HG03064 (cell line): ENCODE measurements around the gene ADCY6.
"Not testable (repeated sequence)": the region's sequence is repeated elsewhere in the genome, so short reads cannot be mapped to it uniquely, and the experiment has no call there.

Source experiments
- ATAC-seq: cut with Tn5 transposase; IDR thresholded peaks from one replicate; pipeline ENCODE4 v1.9.1; 2021; ENCODE audit warnings: low read depth; ENCODE audit not compliant: unreplicated experiment

ADCY6 gene

DNA sequence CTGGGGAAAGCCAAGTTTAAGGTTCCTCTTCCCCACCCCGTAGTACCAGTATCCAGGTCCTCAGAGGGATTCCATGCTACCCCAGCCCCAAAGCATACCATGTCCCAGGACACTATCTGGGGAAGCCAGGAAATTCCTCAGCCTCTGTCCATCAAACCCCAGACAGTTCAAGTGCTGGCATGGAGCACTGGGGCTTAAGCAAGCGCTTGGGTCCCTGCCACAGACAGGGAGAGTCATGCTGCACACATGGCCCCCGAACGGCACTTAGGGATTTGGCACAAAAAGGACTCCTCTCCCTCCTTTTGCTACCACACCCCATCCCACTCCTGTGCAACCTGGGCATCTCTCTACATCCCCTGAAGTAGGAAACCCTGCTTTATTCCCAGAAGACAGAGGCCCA is 21.8 kb downstream of the ADCY6 start:
- no peak for ATAC-seq

GRCh38 chr12:48765753-48766162 is 23.1 kb downstream of the ADCY6 start:
- ATAC-seq = no peak

GRCh38 chr12:48764521-48764920 is 24.4 kb downstream of the ADCY6 start:
- ATAC-seq = no peak

DNA sequence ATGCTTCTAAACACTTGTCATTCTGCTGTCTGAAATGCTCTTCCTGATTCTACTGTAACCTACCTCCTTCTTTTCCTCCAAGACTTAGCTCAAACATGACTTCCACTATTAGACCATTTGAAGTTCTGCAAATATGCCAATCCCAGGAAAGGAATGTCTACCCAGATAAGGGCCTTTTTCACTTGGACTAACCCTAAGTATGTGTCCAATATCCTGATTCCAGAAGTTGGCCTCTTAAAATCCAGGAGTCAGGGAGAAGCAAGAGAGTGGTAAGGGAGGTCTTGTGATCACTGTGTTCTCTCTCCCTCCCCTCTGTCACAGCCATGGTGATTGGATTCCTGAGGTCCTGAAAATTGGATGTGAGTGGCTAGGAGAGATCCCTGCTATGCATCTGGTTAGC is 30.2 kb downstream of the ADCY6 start:
- no peak for ATAC-seq

DNA sequence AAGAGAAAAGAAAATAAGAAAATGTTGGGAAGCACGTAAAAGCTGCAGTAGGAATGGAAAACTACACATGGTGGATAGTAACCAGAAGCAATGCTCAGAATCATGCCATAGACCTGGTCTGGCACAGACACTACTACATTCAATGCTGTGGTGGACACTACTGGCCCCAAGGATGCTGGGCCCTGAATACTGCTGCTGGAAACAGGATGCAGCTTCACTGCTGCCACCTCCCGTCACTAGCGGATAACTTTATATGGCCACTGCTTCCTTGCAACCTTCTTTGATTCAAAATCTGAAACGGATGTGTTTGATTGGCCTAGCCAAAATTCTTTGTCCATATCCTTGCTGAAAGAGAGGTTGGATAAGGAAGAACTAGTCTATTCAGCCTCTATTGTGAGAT is 30.7 kb downstream of the ADCY6 start:
- no peak for ATAC-seq

- ATAC-seq = no peak
Observed at GRCh38 chr12:48750769-48751356, 38.0 kb downstream of the ADCY6 start.

DNA sequence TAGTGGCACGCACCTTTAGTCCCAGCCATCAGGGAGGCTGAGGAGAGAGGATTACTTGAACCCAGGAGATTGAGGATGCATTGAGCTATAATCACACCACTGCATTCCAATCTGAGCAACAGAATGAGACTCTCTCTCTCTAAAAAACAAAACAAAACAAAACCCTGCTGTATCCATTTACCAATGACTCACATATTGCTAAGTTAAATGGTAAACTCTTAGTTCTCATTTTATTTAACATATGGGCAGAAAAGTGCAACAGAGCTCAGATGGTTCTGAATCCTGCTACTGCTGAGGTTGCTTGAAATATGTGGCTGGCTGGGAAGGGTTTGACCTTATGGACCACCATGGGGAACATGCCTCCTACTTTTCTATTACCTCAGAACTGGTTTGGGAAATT is 38.7 kb downstream of the ADCY6 start:
- no peak for ATAC-seq

DNA sequence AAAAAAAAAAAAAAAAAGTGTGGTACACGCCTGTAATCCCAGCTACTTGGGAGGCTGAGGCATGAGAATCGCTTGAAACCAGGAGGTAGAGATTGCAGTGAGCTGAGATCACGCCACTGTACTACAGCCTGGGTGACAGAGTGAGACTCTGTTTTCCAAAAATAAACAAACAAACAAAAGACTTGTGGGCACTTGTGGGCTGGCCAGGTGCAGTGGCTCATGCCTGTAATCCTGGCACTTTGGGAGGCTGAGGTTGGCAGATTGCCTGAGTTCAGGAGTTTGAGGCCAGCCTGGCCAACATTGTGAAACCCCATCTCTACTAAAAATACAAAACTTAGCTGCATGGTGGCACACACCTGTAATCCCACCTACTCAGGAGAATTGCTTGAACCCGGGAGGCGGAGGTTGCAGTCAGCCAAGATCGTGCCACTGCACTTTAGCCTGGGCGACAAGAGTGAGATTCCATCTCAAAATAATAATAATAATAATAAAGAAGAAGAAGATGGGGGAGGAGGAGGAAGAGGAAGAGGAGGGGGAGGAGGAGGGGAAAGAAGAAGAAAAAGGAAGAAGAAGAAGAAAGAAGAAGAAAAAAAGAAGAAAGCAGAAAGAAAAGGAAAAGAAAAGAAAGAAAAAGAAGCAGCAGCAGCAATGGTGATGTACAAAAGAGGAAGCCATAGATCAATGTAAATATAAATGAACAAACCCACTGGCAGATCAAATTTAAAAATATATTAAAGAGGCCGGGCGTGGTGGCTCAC is 44.5 kb downstream of the ADCY6 start:
- no peak for ATAC-seq

DNA sequence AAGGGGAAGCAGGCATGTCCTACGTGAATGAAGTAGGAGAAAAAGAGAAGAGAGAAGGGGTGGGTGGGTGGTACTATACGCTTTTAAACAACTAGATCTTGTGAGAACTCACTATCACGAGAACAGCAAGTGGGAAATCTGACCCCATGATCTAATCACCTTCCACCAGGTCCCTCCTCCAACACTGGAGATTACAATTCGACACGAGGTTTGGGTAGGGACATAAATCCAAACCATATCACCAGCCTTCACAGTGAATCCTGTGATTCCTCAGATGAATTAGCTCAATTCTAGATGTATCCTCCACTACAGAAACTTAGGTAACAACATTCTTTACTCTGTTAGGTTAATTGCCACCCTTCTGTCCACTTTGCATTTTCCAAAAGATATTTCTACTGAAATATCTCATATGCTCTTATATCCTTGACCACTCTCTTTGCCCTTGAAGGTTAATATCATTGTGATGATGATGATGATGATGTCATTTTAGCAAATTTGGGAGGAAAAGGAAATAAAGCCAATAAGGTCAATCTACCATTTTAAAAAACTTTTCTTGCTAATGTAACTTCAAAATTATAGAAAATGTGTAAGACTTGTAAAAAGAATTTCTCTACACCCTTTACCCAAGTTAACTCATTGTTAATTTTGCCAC is 49.1 kb downstream of the ADCY6 start:
- no peak for ATAC-seq

DNA sequence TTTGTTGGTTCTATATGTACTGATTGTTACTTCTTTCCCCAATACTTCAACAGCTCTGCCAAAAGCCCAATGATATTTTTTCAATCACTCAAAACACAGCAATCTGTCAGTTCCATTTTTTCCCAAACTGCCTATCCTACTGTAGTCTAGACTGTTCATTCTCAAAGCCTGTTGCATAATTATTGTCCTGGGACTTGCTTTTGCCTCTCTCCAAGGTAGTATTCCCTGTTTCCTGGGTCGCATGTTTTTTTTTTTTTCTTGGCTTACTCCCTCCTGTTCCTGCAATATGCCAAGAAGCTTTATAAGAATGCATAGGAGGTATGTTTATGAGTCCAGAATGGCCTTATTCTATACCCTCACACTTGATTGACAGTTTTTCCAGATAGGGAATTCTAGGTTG is 52.4 kb downstream of the ADCY6 start:
- ATAC-seq = no peak

DNA sequence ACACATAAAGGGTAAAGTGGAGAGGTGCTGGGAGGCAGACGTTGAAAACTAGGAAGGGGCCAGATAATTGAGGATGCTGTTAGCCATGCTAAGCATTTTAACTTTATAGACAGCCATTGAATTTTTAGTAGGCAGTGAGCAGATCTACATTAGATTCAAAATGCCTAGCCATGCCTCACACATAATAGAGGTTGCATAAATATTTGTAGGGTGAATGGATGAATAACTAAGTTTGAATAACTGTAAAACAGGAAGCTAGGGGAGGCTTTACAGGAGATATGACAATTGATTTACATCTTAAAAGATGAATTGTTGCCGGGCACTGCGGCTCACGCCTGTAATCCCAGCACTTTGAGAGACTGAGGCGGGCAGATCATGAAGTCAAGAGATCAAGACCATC is 60.1 kb downstream of the ADCY6 start:
- no peak for ATAC-seq

DNA sequence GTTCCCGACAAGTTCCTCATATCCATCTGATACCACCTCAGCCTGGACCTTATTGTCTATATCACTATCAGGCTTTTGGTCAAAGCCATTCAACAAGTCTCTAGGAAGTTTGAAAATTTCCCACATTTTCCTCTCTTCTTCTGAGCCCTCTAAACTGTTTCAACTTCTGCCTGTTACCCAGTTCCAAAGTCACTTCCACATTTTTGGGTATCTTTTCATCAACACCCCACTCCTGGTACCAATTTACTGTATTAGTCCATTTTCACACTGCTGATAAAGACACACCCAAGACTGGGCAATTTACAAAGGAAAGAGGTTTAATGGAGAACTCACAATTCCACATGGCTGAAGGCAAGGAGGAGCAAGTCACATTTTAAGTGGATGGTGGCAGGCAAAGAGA is 68.2 kb downstream of the ADCY6 start:
- ATAC-seq = not testable (repeated sequence)

DNA sequence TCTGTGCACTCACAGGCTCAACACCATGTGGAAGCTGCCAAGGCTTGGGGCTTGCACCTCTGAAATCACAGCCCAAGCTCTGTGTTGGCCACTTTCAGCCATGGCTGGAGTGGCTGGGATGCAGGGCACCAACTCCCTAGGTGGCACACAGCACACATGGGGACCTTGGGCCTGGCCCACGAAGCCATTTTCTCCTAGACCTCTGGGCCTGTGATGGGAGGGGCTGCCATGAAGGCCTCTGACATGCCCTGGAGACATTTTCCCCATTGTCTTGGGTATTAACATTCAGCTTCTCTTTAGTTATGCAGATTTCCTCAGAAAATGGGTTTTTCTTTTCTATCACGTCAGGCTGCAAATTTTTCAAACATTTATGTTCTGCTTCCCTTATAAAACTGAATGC is 68.7 kb downstream of the ADCY6 start:
- not testable (repeated sequence) for ATAC-seq

DNA sequence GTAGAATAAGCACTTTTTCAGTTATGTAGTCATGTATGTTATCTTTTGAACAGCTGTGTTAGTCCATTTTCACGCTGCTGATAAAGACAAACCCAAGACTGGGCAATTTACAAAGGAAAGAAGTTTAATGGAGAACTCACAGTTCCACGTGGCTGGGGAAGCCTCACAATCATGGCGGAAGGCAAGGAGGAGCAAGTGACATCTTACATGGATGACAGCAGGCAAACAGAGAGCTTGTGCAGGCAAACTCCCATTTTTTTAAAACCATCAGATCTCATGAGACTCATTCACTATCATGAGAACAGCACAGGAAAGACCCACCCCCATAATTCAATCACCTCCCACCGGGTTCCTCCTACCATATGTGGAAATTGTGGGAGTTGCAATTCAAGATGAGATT is 69.9 kb downstream of the ADCY6 start:
- ATAC-seq = not testable (repeated sequence)

- ATAC-seq = no peak
Observed at GRCh38 chr12:48717252-48717695, 71.6 kb downstream of the ADCY6 start.

DNA sequence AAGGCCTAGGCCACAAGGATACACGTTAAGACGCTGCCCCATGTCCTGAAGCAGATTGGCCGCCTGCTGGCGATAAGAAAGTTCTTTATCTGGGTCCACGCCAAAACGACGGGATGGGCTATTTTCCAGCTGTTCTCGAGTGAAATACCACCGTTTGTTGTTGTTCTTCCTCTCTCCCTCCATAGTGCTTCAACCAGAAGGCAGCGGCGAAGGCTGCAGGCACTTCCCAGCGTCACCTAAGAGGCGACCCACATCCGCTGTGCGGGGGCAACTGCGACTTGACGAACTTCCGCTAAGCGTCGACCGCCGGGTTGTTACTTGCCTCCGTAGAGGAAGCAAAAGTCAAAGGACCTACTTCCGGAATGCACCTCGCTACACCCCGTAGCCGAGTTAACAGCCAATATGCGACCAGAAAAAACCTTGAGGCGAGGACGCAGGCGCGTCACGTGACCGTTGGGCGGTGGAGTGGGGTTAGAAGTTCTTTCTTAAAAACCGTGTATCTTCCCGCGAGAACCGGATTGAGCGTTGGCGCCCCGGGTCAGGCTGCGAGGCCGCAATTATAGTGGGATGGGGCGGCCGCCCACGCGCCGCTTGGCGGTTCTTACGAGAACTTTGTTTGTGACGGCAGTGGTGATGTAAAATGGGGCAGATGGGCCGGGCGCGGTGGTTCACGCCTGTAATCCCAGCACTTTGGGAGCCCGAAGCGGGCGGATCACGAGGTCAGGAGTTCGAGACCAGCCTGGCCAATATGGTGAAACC is 72.2 kb downstream of the ADCY6 start, which contains the start of gene CCNT1:
Gene CCNT1, minus strand, starts transcription at position 215 of the 759 bp plus-strand sequence. Its CDS starts 32 bp downstream, at position 183.
- peak; percentile 98 for ATAC-seq
